HepG2 (cell line): ENCODE measurements around the gene TSPAN15. TPM values are rescaled to one million over a fixed set of nuclear protein-coding genes. Genes with fewer than 3 reads are reported as not detected.

Experiments used
- ATAC-seq: fragments of 200-7000 bp; cut with Tn5 transposase; 3 replicates; pipeline ENCODE4 v1.9.1; 2020; ENCODE audit warnings: mild to moderate bottlenecking, moderate library complexity
- BruUV-seq: library from RNA; stranded (reverse); fragments of 400-500 nt; replicated peaks from 2 replicates; lab custom pipeline; 2021; lab: Mats Ljungman, UMichigan
- CTCF ChIA-PET: fragments of 300-600 bp; formaldehyde crosslinking; extraction: SDS; loops from one replicate; lab custom pipeline; 2021; ENCODE audit warnings: low total read pairs, inconsistent platforms, low intra/inter-chr PET ratio; lab: Yijun Ruan, JAX
- POLR2A ChIA-PET: fragments of 350-600 bp; sonication (Branson Sonifier 250); formaldehyde crosslinking; loops from one replicate; lab custom pipeline; 2020; ENCODE audit warnings: antibody characterized with exemption, inconsistent platforms; lab: Yijun Ruan, JAX
- DNase-seq: peaks from one replicate; pipeline ENCODE4 v3.0.0-alpha.2; 2015; ENCODE audit warnings: low spot score
- FAIRE-seq: peaks from 3 replicates; lab custom pipeline; 2011; peaks lifted over from hg19 to GRCh38; lab: Jason Lieb, UNC
- H2AFZ ChIP-seq: one replicate; pipeline ENCODE4 v1.6.1; 2011; ENCODE audit warnings: low read length, inconsistent platforms
- H3K27ac ChIP-seq: fragments of 300-600 bp; 3 replicates; pipeline ENCODE4 v1.8.0; 2011; ENCODE audit warnings: mixed run types, mild to moderate bottlenecking, mixed read lengths, low read length, inconsistent platforms; ENCODE audit not compliant: insufficient read depth; ENCODE audit errors: extremely low read length
- H3K27me3 ChIP-seq, 2 experiments: fragments of 200-600 bp in 1 of 2; 2 replicates in 1 of 2; 3 replicates in 1 of 2; pipeline versions ENCODE4 v1.6.0 to v1.8.0; 2011; ENCODE audit warnings: low read length in 2 of 2, mild to moderate bottlenecking in 2 of 2, moderate library complexity in 2 of 2, inconsistent platforms in 1 of 2; ENCODE audit not compliant: insufficient read depth in 2 of 2, control insufficient read depth in 1 of 2
- H3K36me3 ChIP-seq, 2 experiments: fragments of 200-600 bp in 1 of 2; replicated peaks in 1 of 2; 2 replicates in 1 of 2; 3 replicates in 1 of 2; pipeline versions ENCODE4 v1.5.1 to v1.8.0; 2011; ENCODE audit warnings: low read length in 2 of 2, inconsistent platforms in 1 of 2; ENCODE audit not compliant: insufficient read depth in 2 of 2, control insufficient read depth in 1 of 2
- H3K4me1 ChIP-seq: 2 replicates; pipeline ENCODE4 v1.5.1; 2012; ENCODE audit warnings: low read length, inconsistent platforms; ENCODE audit not compliant: insufficient read depth
- H3K4me2 ChIP-seq: 2 replicates; pipeline ENCODE4 v1.6.0; 2011; ENCODE audit warnings: low read depth, low read length, inconsistent platforms
- H3K4me3 ChIP-seq, 3 experiments: fragments of 200-600 bp in 1 of 3; sonication (generic), shearing (Covaris generic) in 1 of 3; replicated peaks in 1 of 3; 2 replicates each; pipeline ENCODE4 v1.5.1; 2011 to 2016; ENCODE audit warnings: low read length in 3 of 3, inconsistent platforms in 2 of 3, low read depth in 2 of 3, mild to moderate bottlenecking in 2 of 3, control low read depth in 1 of 3, mixed read lengths in 1 of 3; ENCODE audit not compliant: insufficient read depth in 1 of 3
- H3K79me2 ChIP-seq: one replicate; pipeline ENCODE4 v1.6.1; 2011; ENCODE audit warnings: low read length, inconsistent platforms; ENCODE audit not compliant: insufficient read depth
- H3K9ac ChIP-seq: 2 replicates; pipeline ENCODE4 v1.6.0; 2011; ENCODE audit warnings: mild to moderate bottlenecking, low read depth, low read length, inconsistent platforms; ENCODE audit not compliant: insufficient read depth
- H3K9me3 ChIP-seq: 2 replicates; pipeline ENCODE4 v1.5.1; 2012; ENCODE audit warnings: mild to moderate bottlenecking, low read length
- H4K20me1 ChIP-seq: 2 replicates; pipeline ENCODE4 v1.6.0; 2011; ENCODE audit warnings: inconsistent platforms, mild to moderate bottlenecking, low read length, moderate library complexity; ENCODE audit not compliant: insufficient read depth
- ADNP ChIP-seq: sonication (generic); formaldehyde crosslinking; IDR thresholded peaks from 2 replicates; pipeline ENCODE4 v1.4.0; 2020; ENCODE audit warnings: missing genetic modification reagents
- CHD4 ChIP-seq: fragments of 200-600 bp; sonication (generic); IDR thresholded peaks from 2 replicates; pipeline ENCODE4 v1.7.0; 2017; ENCODE audit warnings: mild to moderate bottlenecking, low read length, borderline replicate concordance
- FLYWCH1 ChIP-seq: sonication (generic); formaldehyde crosslinking; IDR thresholded peaks from 2 replicates; pipeline ENCODE4 v1.8.1; 2023; ENCODE audit warnings: mild to moderate bottlenecking, missing genetic modification reagents
- FOSL2 ChIP-seq: sonication (generic); formaldehyde crosslinking; IDR thresholded peaks from 2 replicates; pipeline ENCODE4 v1.4.0; 2020; ENCODE audit warnings: missing genetic modification reagents
- HMG20B ChIP-seq: conservative IDR thresholded peaks from 2 replicates; pipeline ENCODE4 v1.6.1; 2016; ENCODE audit warnings: missing genetic modification reagents, missing compliant biosample characterization
- HOXA7 ChIP-seq: sonication (generic); formaldehyde crosslinking; IDR thresholded peaks from 2 replicates; pipeline ENCODE4 v1.8.1; 2022; ENCODE audit warnings: mild to moderate bottlenecking, missing genetic modification reagents, moderate library complexity
- MED8 ChIP-seq: sonication (generic); formaldehyde crosslinking; IDR thresholded peaks from 2 replicates; pipeline ENCODE4 v1.8.1; 2023; ENCODE audit warnings: mild to moderate bottlenecking, missing genetic modification reagents; ENCODE audit not compliant: insufficient replicate concordance
- MIER3 ChIP-seq: IDR thresholded peaks from 2 replicates; pipeline ENCODE4 v1.6.1; 2016; ENCODE audit warnings: missing compliant biosample characterization, borderline replicate concordance
- MTA1 ChIP-seq: sonication (generic); formaldehyde crosslinking; IDR thresholded peaks from 2 replicates; pipeline ENCODE4 v1.4.0; 2020; ENCODE audit warnings: missing genetic modification reagents, mild to moderate bottlenecking, borderline replicate concordance
- MZF1 ChIP-seq: sonication (generic); formaldehyde crosslinking; IDR thresholded peaks from 2 replicates; pipeline ENCODE4 v1.8.1; 2023; ENCODE audit warnings: mild to moderate bottlenecking, missing genetic modification reagents, borderline replicate concordance
- PPARG ChIP-seq: conservative IDR thresholded peaks from 2 replicates; pipeline ENCODE4 v1.6.1; 2016; ENCODE audit warnings: missing biosample characterization, missing genetic modification reagents
- RELA ChIP-seq: sonication (generic); formaldehyde crosslinking; IDR thresholded peaks from 2 replicates; pipeline ENCODE4 v1.4.0; 2020; ENCODE audit warnings: missing genetic modification reagents
- TP53 ChIP-seq: sonication (generic); formaldehyde crosslinking; conservative IDR thresholded peaks from 2 replicates; pipeline ENCODE4 v1.4.0; 2020; ENCODE audit warnings: missing genetic modification reagents
- ZNF124 ChIP-seq: sonication (generic); formaldehyde crosslinking; IDR thresholded peaks from 2 replicates; pipeline ENCODE4 v1.4.0; 2020; ENCODE audit warnings: missing genetic modification reagents
- ZNF17 ChIP-seq: sonication (generic); formaldehyde crosslinking; IDR thresholded peaks from 2 replicates; pipeline ENCODE4 v1.5.0; 2020; ENCODE audit warnings: mild to moderate bottlenecking, missing genetic modification reagents
- ZNF792 ChIP-seq: IDR thresholded peaks from 2 replicates; pipeline ENCODE4 v1.6.1; 2016
- ZNF839 ChIP-seq: sonication (generic); formaldehyde crosslinking; IDR thresholded peaks from 2 replicates; pipeline ENCODE4 v1.4.0; 2020; ENCODE audit warnings: missing genetic modification reagents, mild to moderate bottlenecking, borderline replicate concordance
- ZSCAN30 ChIP-seq: sonication (generic); formaldehyde crosslinking; IDR thresholded peaks from 2 replicates; pipeline ENCODE4 v1.5.0; 2020; ENCODE audit warnings: mild to moderate bottlenecking, missing genetic modification reagents
- WGBS: methylation state at CpG from one replicate; pipeline ENCODE4 v1.1.6; 2017; ENCODE audit warnings: low lambda C conversion rate; 5-methylcytosine and 5-hydroxymethylcytosine counted together
- in situ Hi-C: cut with HindIII; loops from 2 replicates; pipeline ENCODE4 v1.10.0; 2017; ENCODE audit warnings: low pct_unique_long_range_greater_than_20kb; ENCODE audit not compliant: extremely low pct_ligation_motif_present
- intact Hi-C: fragments of 100-400 bp; cut with micrococcal nuclease; formaldehyde crosslinking; loops from one replicate; pipeline ENCODE4 v1.10.0; 2022; ENCODE audit not compliant: unreplicated experiment
- polyA plus RNA-seq, 8 experiments: library from polyadenylated mRNA; depleted of rRNA in 3 of 8; stranded (reverse) in 7 of 8; unstranded in 1 of 8; fragments of >200 nt; fragmentation: Illumina TruSeq in 4 of 8; extraction: Trizol in 4 of 8; gene quantifications; 2 replicates each; pipeline versions ENCODE4 v1.2.1 to v1.2.3, GENCODE V29; 2011 to 2016; ENCODE audit warnings: low read depth in 4 of 8, missing spikeins in 1 of 8, mixed read lengths in 1 of 8; ENCODE audit not compliant: insufficient read depth in 1 of 8
- total RNA-seq, 5 experiments: library from RNA; depleted of rRNA; stranded (reverse); fragments of >200 nt; fragmentation: Illumina TruSeq; extraction: Trizol; gene quantifications; 2 replicates each; pipeline ENCODE4 v1.2.3, GENCODE V29; 2016; ENCODE audit warnings: low read depth in 1 of 5
- TF ChIP-seq, protein P1 (sequence below): sonication (generic); formaldehyde crosslinking; IDR thresholded peaks from 2 replicates; pipeline ENCODE4 v1.4.0; 2020; ENCODE audit warnings: mild to moderate bottlenecking, missing genetic modification reagents
- TF ChIP-seq, protein P2 (sequence below): sonication (generic); formaldehyde crosslinking; IDR thresholded peaks from 2 replicates; pipeline ENCODE4 v1.4.0; 2020; ENCODE audit warnings: missing genetic modification reagents, borderline replicate concordance

TSPAN15 gene
- total and polyA plus RNA-seq, 2 of the 13 experiments (the other 11 are each of a cell fraction or from before 2014, with no cell fraction given): 0.27 to 3.2 TPM

DNA sequence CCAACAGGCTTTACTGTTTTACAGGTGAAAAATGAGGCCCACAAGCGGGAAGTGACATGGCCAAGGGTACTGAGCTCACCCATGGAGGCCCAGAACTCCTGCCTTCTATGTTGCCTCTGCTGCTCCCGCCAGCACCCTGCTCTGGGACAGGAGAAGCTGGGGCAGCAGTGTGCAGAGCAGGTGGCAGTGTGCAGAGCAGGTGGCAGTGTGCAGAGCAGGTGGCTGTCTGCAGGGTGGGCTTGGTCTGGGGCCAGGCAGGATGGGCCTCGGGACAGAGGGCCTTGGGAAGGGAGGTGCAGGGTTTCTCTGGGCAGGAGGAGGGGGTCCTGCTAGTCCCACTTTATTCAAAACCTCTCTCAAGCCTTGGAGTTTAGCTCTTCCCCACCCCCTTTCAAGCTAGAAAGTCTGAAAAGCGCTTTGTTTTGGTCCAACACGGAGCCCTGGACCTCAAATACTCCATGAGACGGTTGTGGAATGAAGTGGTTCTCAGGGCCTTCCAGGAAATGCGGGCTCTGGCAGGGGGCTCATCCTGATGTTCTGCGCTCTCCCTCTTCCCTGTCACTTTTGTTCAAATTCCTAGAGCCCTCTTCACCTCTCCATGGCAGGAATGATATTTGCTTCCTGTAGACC, 26.8 kb downstream of the TSPAN15 start:
- H3K9ac ChIP-seq: no peak overlapping the region
- H3K79me2 ChIP-seq: no peaks in the 10 kb centered on the region
- H3K9me3 ChIP-seq: no peaks in the 10 kb centered on the region
- intact Hi-C loops: no loop called here
- 38% methylated on average over 6 of the region's 8 CpGs for WGBS
- no peaks in the 10 kb centered on the region for H3K4me1 ChIP-seq
- FAIRE-seq: no peak
- CTCF ChIA-PET: no interaction called here
- H4K20me1 ChIP-seq: no peaks in the 10 kb centered on the region
- no peak overlapping the region for H2AFZ ChIP-seq
- TF ChIP-seq MIER3: no peak
- no peak for TF ChIP-seq FLYWCH1 (CRISPR knock-in tag)
- TF ChIP-seq ZNF124: no peak
- no peak for TF ChIP-seq MTA1 (CRISPR knock-in tag)
- TF ChIP-seq RELA: no peak
- no peak for TF ChIP-seq MZF1 (CRISPR knock-in tag)
- no peak for TF ChIP-seq CHD4
- TF ChIP-seq MED8 (CRISPR knock-in tag): no peak
- no peak for TF ChIP-seq ZNF839 (CRISPR knock-in tag)
- no peak for TF ChIP-seq ADNP
- no peak for TF ChIP-seq FOSL2 (CRISPR knock-in tag)
- TF ChIP-seq HMG20B: no peak
- TF ChIP-seq, protein P1, sequence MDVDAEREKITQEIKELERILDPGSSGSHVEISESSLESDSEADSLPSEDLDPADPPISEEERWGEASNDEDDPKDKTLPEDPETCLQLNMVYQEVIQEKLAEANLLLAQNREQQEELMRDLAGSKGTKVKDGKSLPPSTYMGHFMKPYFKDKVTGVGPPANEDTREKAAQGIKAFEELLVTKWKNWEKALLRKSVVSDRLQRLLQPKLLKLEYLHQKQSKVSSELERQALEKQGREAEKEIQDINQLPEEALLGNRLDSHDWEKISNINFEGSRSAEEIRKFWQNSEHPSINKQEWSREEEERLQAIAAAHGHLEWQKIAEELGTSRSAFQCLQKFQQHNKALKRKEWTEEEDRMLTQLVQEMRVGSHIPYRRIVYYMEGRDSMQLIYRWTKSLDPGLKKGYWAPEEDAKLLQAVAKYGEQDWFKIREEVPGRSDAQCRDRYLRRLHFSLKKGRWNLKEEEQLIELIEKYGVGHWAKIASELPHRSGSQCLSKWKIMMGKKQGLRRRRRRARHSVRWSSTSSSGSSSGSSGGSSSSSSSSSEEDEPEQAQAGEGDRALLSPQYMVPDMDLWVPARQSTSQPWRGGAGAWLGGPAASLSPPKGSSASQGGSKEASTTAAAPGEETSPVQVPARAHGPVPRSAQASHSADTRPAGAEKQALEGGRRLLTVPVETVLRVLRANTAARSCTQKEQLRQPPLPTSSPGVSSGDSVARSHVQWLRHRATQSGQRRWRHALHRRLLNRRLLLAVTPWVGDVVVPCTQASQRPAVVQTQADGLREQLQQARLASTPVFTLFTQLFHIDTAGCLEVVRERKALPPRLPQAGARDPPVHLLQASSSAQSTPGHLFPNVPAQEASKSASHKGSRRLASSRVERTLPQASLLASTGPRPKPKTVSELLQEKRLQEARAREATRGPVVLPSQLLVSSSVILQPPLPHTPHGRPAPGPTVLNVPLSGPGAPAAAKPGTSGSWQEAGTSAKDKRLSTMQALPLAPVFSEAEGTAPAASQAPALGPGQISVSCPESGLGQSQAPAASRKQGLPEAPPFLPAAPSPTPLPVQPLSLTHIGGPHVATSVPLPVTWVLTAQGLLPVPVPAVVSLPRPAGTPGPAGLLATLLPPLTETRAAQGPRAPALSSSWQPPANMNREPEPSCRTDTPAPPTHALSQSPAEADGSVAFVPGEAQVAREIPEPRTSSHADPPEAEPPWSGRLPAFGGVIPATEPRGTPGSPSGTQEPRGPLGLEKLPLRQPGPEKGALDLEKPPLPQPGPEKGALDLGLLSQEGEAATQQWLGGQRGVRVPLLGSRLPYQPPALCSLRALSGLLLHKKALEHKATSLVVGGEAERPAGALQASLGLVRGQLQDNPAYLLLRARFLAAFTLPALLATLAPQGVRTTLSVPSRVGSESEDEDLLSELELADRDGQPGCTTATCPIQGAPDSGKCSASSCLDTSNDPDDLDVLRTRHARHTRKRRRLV: no peak
- TF ChIP-seq, protein P2, sequence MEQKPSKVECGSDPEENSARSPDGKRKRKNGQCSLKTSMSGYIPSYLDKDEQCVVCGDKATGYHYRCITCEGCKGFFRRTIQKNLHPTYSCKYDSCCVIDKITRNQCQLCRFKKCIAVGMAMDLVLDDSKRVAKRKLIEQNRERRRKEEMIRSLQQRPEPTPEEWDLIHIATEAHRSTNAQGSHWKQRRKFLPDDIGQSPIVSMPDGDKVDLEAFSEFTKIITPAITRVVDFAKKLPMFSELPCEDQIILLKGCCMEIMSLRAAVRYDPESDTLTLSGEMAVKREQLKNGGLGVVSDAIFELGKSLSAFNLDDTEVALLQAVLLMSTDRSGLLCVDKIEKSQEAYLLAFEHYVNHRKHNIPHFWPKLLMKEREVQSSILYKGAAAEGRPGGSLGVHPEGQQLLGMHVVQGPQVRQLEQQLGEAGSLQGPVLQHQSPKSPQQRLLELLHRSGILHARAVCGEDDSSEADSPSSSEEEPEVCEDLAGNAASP: no peak
- no peak for TF ChIP-seq TP53 (CRISPR knock-in tag)
- TF ChIP-seq ZSCAN30 (CRISPR knock-in tag): no peak
- no peak for TF ChIP-seq PPARG
- no peak for TF ChIP-seq ZNF792 (CRISPR knock-in tag)
- TF ChIP-seq ZNF17: no peak
- no peak for TF ChIP-seq HOXA7 (CRISPR knock-in tag)
- TF ChIP-seq, all 625 proteins: peak for 0
- POLR2A ChIA-PET: no interaction called here
- DNase-seq (no peak), ATAC-seq (no peak)
- no peak overlapping the region for H3K27ac ChIP-seq
- no peaks in the 10 kb centered on the region for H3K36me3 ChIP-seq
- peaks cover 1 to 27% of the 10 kb centered on the region in 2 experiments; a peak in 3 of 5 replicates for H3K27me3 ChIP-seq
- H3K4me3 ChIP-seq: no peak overlapping the region
- BruUV-seq: no TSS peak
- H3K4me2 ChIP-seq: no peak overlapping the region
- in situ Hi-C loops: no loop called here
